ENCODE data around the gene TTC7B.

Gene TTC7B

GRCh38 chr14:90759370-90760077, 56.7 kb downstream of the TTC7B start:
- peaks cover 38% of the 10 kb centered on the region for H3K4me1 ChIP-seq (ENCODE audit: insufficient read depth, low read length)
- H3K4me3 ChIP-seq (ENCODE audit: low read depth in 1 of 2, low read length in 2 of 2): peak overlapping the region in 1 of 2 donors; percentile 28
- peak overlapping the region; percentile 87 for H3K27ac ChIP-seq (ENCODE audit: low read depth, low read length)
- peaks cover 4% of the 10 kb centered on the region for H3K9me3 ChIP-seq (ENCODE audit: low read length)
- peak overlapping the region; percentile 87 for H3K9ac ChIP-seq (ENCODE audit: low read length)
- no peaks in the 10 kb centered on the region for H3K36me3 ChIP-seq (ENCODE audit: insufficient read depth, low read length)
- H3K27me3 ChIP-seq (ENCODE audit: control insufficient read depth in 1 of 2, insufficient read depth in 2 of 2, low read length in 2 of 2): no peaks in the 10 kb centered on the region

GRCh38 chr14:90758959-90759358, 57.3 kb downstream of the TTC7B start:
- peak overlapping the region in 1 of 2 donors; percentile 77 for H3K4me3 ChIP-seq (ENCODE audit: low read depth in 1 of 2, low read length in 2 of 2)

GRCh38 chr14:90758028-90758889, 58.0 kb downstream of the TTC7B start:
- peaks cover 39% of the 10 kb centered on the region for H3K4me1 ChIP-seq (ENCODE audit: insufficient read depth, low read length)
- peak overlapping the region; percentile 87 for H3K27ac ChIP-seq (ENCODE audit: low read depth, low read length)

More at GRCh38 chr14:90758959-90759358, 57.3 kb downstream of the TTC7B start:
- Histone ChIP-seq H3K27me3 (ENCODE audit: control insufficient read depth in 1 of 2, insufficient read depth in 2 of 2, low read length in 2 of 2) (no peaks in the 10 kb centered on the region), H3K9me3 (ENCODE audit: low read length) (peaks cover 4% of the 10 kb centered on the region), H3K27ac (ENCODE audit: low read depth, low read length) (peak overlapping the region; percentile 87), H3K9ac (ENCODE audit: low read length) (peak overlapping the region; percentile 87), H3K36me3 (ENCODE audit: insufficient read depth, low read length) (no peaks in the 10 kb centered on the region), H3K4me1 (ENCODE audit: insufficient read depth, low read length) (peaks cover 39% of the 10 kb centered on the region)

GRCh38 chr14:90757452-90757851, 58.8 kb downstream of the TTC7B start:
- H3K9ac ChIP-seq (ENCODE audit: low read length): peak overlapping the region; percentile 32
- H3K4me1 ChIP-seq (ENCODE audit: insufficient read depth, low read length): peaks cover 39% of the 10 kb centered on the region
- no peaks in the 10 kb centered on the region for H3K36me3 ChIP-seq (ENCODE audit: insufficient read depth, low read length)
- H3K9me3 ChIP-seq (ENCODE audit: low read length): no peaks in the 10 kb centered on the region
- peak overlapping the region; percentile 83 for H3K27ac ChIP-seq (ENCODE audit: low read depth, low read length)
- peak overlapping the region in 1 of 2 donors; percentile 49 for H3K4me3 ChIP-seq (ENCODE audit: low read depth in 1 of 2, low read length in 2 of 2)
- H3K27me3 ChIP-seq (ENCODE audit: control insufficient read depth in 1 of 2, insufficient read depth in 2 of 2, low read length in 2 of 2): no peaks in the 10 kb centered on the region

More at GRCh38 chr14:90758028-90758889, 58.0 kb downstream of the TTC7B start:
- H3K9ac ChIP-seq (ENCODE audit: low read length): peak overlapping the region; percentile 87
- H3K4me3 ChIP-seq (ENCODE audit: low read depth in 1 of 2, low read length in 2 of 2): peak overlapping the region; percentile 47 to 77
- H3K36me3 ChIP-seq (ENCODE audit: insufficient read depth, low read length): no peaks in the 10 kb centered on the region
- peaks cover 1% of the 10 kb centered on the region for H3K9me3 ChIP-seq (ENCODE audit: low read length)
- no peaks in the 10 kb centered on the region for H3K27me3 ChIP-seq (ENCODE audit: control insufficient read depth in 1 of 2, insufficient read depth in 2 of 2, low read length in 2 of 2)

DNA sequence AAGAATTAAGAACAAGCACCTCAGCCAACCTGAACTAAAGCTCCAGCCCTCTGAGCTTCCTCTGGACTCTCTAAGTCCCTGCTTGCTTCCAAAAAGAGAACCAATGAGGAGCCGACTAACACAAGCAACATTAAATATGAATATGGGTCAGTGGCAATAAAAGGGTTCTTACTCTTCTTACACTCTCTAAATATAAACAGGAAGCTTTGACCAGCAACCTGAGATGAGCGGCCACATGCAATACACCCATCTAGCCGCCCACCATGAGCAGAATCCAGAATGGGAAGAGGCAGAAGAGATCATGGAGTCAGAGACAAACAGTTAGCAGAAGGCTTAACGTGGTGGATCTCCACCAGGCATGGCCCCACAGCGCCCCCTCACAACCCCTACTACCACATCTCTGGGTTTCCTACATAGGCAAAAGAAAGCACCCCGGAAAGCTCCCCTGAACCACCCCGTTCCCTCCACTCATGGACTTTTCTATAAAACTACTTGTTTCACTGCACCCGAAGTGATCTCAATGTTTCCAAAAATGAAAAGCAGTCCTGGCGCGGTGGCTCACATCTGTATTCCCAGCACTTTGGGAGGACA, 59.4 kb downstream of the TTC7B start:
- Histone ChIP-seq H3K27me3 (ENCODE audit: control insufficient read depth in 1 of 2, insufficient read depth in 2 of 2, low read length in 2 of 2) (no peaks in the 10 kb centered on the region), H3K27ac (ENCODE audit: low read depth, low read length) (no peak overlapping the region), H3K9me3 (ENCODE audit: low read length) (no peaks in the 10 kb centered on the region), H3K4me1 (ENCODE audit: insufficient read depth, low read length) (peaks cover 39% of the 10 kb centered on the region), H3K36me3 (ENCODE audit: insufficient read depth, low read length) (no peaks in the 10 kb centered on the region), H3K4me3 (ENCODE audit: low read depth in 1 of 2, low read length in 2 of 2) (no peak overlapping the region), H3K9ac (ENCODE audit: low read length) (no peak overlapping the region)

DNA sequence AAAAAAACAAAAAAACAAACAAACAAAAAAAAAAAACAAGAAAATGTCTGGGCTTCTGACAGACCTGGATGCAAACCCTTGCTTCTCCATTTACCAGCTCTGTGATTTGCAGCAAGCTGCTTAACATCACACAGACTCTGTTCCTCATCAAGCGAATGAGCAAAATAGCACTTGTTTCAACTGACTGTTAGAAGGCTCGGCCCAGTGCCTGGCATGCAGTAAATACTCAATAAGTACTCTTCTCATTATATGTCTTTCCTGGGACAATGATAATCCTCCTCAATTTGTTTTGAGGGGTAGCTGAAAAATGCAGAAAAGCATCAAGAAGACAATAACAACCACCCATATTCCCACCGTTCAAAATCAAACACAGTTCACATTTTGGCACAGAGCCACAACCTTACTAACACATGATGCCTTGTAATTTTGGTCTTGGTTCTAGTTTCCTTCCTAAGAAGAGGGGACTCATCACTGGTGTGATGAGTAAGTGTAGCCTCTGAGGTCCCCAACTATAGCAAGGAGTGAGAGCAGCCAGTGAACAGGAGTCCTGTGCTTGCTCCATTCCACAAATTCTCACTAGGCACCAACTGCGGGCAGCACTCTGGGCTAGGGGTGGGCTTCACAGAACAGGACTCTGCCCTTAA, 60.4 kb downstream of the TTC7B start:
- H3K9me3 ChIP-seq (ENCODE audit: low read length): no peaks in the 10 kb centered on the region
- no peaks in the 10 kb centered on the region for H3K27me3 ChIP-seq (ENCODE audit: control insufficient read depth in 1 of 2, insufficient read depth in 2 of 2, low read length in 2 of 2)
- peaks cover 39% of the 10 kb centered on the region for H3K4me1 ChIP-seq (ENCODE audit: insufficient read depth, low read length)
- H3K4me3 ChIP-seq (ENCODE audit: low read depth in 1 of 2, low read length in 2 of 2): no peak overlapping the region
- H3K27ac ChIP-seq (ENCODE audit: low read depth, low read length): peak overlapping the region; percentile 66
- no peaks in the 10 kb centered on the region for H3K36me3 ChIP-seq (ENCODE audit: insufficient read depth, low read length)
- H3K9ac ChIP-seq (ENCODE audit: low read length): no peak overlapping the region

GRCh38 chr14:90753456-90754005, 62.7 kb downstream of the TTC7B start:
- peaks cover 27% of the 10 kb centered on the region for H3K4me1 ChIP-seq (ENCODE audit: insufficient read depth, low read length)
- no peaks in the 10 kb centered on the region for H3K27me3 ChIP-seq (ENCODE audit: control insufficient read depth in 1 of 2, insufficient read depth in 2 of 2, low read length in 2 of 2)
- no peaks in the 10 kb centered on the region for H3K9me3 ChIP-seq (ENCODE audit: low read length)
- no peak overlapping the region for H3K4me3 ChIP-seq (ENCODE audit: low read depth in 1 of 2, low read length in 2 of 2)
- H3K9ac ChIP-seq (ENCODE audit: low read length): no peak overlapping the region
- H3K36me3 ChIP-seq (ENCODE audit: insufficient read depth, low read length): no peaks in the 10 kb centered on the region
- no peak overlapping the region for H3K27ac ChIP-seq (ENCODE audit: low read depth, low read length)

DNA sequence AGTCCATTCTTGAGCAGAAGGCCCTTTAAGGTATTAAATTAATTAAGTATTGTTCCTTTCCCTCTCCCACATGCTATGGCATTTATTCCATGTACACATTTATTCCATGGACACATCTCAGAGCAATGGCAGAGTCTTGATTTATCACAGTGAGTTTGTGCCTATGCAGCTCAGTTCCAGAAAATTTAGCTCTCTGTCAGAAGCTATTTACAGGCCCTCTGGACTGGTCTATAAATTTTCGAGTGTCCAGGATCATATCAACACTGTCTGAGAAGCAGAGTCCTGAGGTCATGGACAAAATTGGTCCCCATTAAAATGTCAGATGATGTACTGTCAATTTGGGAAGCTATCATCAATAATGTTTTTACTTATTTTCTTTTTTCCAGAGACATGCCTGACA, 65.5 kb downstream of the TTC7B start:
- H3K4me3 ChIP-seq (ENCODE audit: low read depth in 1 of 2, low read length in 2 of 2): no peak overlapping the region
- no peak overlapping the region for H3K9ac ChIP-seq (ENCODE audit: low read length)
- H3K27me3 ChIP-seq (ENCODE audit: control insufficient read depth in 1 of 2, insufficient read depth in 2 of 2, low read length in 2 of 2): no peaks in the 10 kb centered on the region
- no peaks in the 10 kb centered on the region for H3K9me3 ChIP-seq (ENCODE audit: low read length)
- H3K4me1 ChIP-seq (ENCODE audit: insufficient read depth, low read length): peaks cover 13% of the 10 kb centered on the region
- H3K27ac ChIP-seq (ENCODE audit: low read depth, low read length): no peak overlapping the region
- H3K36me3 ChIP-seq (ENCODE audit: insufficient read depth, low read length): no peaks in the 10 kb centered on the region

DNA sequence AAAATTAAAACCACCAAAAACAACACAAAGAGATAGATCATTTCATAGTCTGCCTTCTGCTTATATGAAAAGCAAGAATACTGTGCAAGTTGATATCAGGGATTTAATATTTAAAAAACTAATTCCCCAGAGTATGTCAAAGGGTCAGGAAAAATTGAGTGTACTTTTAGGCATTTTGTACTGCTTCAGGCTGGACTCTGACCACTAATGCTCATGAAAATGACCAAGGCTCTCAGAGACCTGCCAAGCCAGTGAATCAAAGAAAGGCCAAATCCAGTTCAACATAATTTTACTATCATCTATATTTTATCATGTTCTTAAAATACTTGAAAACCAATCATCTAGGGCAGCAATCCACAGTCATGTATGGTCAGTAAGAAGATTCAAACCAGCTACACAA, 66.0 kb downstream of the TTC7B start:
- Histone ChIP-seq H3K4me3 (ENCODE audit: low read depth in 1 of 2, low read length in 2 of 2) (no peak overlapping the region), H3K9ac (ENCODE audit: low read length) (no peak overlapping the region), H3K27ac (ENCODE audit: low read depth, low read length) (no peak overlapping the region), H3K27me3 (ENCODE audit: control insufficient read depth in 1 of 2, insufficient read depth in 2 of 2, low read length in 2 of 2) (no peaks in the 10 kb centered on the region), H3K36me3 (ENCODE audit: insufficient read depth, low read length) (no peaks in the 10 kb centered on the region), H3K9me3 (ENCODE audit: low read length) (no peaks in the 10 kb centered on the region), H3K4me1 (ENCODE audit: insufficient read depth, low read length) (peaks cover 8% of the 10 kb centered on the region)

DNA sequence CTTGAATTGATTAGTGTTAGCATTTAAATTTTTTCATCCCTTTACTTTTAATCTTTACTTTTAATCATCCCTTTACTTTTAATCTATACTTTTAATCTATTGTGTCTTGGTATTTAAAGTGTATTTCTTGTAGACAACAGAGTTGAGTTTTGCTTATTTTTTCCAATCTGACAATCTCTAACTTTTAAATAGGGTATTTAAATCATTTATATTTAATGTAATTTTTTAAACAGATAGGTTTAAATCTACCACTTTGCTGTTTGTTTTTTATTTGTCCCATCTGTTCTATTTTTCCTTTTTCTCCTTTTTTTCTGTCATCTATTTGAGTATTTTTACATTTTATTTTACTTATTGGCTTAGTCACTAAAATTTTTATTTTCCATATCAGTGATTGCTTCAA, 68.3 kb downstream of the TTC7B start:
- Histone ChIP-seq H3K4me3 (ENCODE audit: low read depth in 1 of 2, low read length in 2 of 2) (no peak overlapping the region), H3K27me3 (ENCODE audit: control insufficient read depth in 1 of 2, insufficient read depth in 2 of 2, low read length in 2 of 2) (no peaks in the 10 kb centered on the region), H3K27ac (ENCODE audit: low read depth, low read length) (no peak overlapping the region), H3K4me1 (ENCODE audit: insufficient read depth, low read length) (peaks cover 14% of the 10 kb centered on the region), H3K9me3 (ENCODE audit: low read length) (no peaks in the 10 kb centered on the region), H3K9ac (ENCODE audit: low read length) (no peak overlapping the region), H3K36me3 (ENCODE audit: insufficient read depth, low read length) (no peaks in the 10 kb centered on the region)

DNA sequence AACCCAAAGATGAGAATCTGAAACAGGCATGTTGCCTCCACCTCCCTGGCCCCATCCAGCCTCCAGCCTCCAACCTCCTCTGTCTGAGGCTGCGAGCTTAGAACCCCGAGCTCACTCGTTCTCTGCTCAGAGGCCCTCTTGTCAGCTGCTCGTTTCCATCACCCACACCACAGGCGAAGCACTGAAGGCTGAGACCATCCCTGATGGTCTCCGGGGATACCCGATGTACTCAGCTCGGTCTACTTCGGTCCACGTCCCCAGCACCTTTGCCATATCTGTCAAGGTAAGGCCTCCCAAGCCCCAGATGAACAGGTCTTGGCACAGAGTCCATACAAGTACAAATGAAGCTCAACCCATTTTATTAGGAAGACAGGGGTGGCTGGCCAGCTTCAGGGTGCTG, 72.4 kb downstream of the TTC7B start:
- Histone ChIP-seq H3K4me1 (ENCODE audit: insufficient read depth, low read length) (peaks cover 30% of the 10 kb centered on the region), H3K9ac (ENCODE audit: low read length) (no peak overlapping the region), H3K4me3 (ENCODE audit: low read depth in 1 of 2, low read length in 2 of 2) (no peak overlapping the region), H3K9me3 (ENCODE audit: low read length) (no peaks in the 10 kb centered on the region), H3K27ac (ENCODE audit: low read depth, low read length) (peak overlapping the region; percentile 5), H3K27me3 (ENCODE audit: control insufficient read depth in 1 of 2, insufficient read depth in 2 of 2, low read length in 2 of 2) (no peaks in the 10 kb centered on the region), H3K36me3 (ENCODE audit: insufficient read depth, low read length) (no peaks in the 10 kb centered on the region)

Data from muscle layer of colon (tissue), 2 donors.